ENCODE results near the gene LRCH1. TPM values are rescaled to one million over a fixed set of nuclear protein-coding genes. Genes with fewer than 3 reads are reported as not detected.

Gene LRCH1
- total and polyA plus RNA-seq, 2 of the 4 experiments (the other 2 are of a cell fraction): 7.0 to 8.8 TPM

DNA sequence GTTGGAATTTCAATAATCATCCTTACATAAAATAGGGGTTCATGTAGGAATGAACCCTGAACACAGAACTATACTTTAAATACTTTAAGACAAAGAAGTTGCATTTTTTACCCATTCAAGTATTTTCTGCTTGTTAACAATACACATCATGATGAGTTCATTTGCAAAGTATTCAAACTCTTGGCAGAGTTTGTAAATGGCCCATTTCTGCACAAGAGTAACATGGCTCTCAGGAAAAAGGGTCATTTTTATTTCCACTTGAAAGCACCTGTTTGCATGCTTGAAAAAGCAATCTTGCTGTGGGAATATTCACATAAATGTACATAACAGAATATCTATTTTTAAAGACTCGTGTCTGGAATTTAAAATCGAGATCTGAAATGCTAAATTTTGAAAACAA lies 225.9 kb downstream of the LRCH1 start:
- Histone ChIP-seq H3K27ac (ENCODE audit: insufficient read depth, low read length) (no peak overlapping the region), H3K23ac (ENCODE audit: low read depth, low read length) (no peak overlapping the region), H2AK5ac (ENCODE audit: low read depth, low read length) (no peak overlapping the region), H2BK5ac (ENCODE audit: low read depth, low read length, poor library complexity, severe bottlenecking) (no peak overlapping the region), H4K8ac (ENCODE audit: low read depth in 2 of 2, low read length in 2 of 2) (no peak overlapping the region), H3K9me3 (ENCODE audit: control insufficient read depth, insufficient read depth, low read length) (no peaks in the 10 kb centered on the region), H3K4me2 (ENCODE audit: low read depth, low read length) (no peak overlapping the region; the same call in 1 of the 2 replicates), H4K5ac (ENCODE audit: low read depth, low read length) (no peak overlapping the region), H3K36me3 (ENCODE audit: control insufficient read depth, insufficient read depth, low read length) (peaks cover 11% of the 10 kb centered on the region), H3K14ac (replicated peaks; ENCODE audit: low read depth, low read length) (no peak overlapping the region), H3K56ac (ENCODE audit: extremely low read depth, insufficient read depth, low read length) (no peak overlapping the region), H3K18ac (ENCODE audit: low read depth, low read length) (no peak overlapping the region), H3K4ac (ENCODE audit: low read depth, low read length) (no peak overlapping the region), H3K27me3 (ENCODE audit: control insufficient read depth, insufficient read depth, low read length) (no peaks in the 10 kb centered on the region), H3K4me1 (ENCODE audit: control insufficient read depth, insufficient read depth, low read length) (peaks cover 3% of the 10 kb centered on the region; the same call in 1 of the 2 replicates), H2AK9ac (replicated peaks; ENCODE audit: low read depth, low read length, poor library complexity) (no peak overlapping the region), H3K9me1 (ENCODE audit: insufficient read depth, low read length) (no peaks in the 10 kb centered on the region; the same call in 1 of the 2 replicates), H2BK15ac (ENCODE audit: low read depth, low read length) (no peak overlapping the region), H4K20me1 (ENCODE audit: insufficient read depth, low read length) (no peaks in the 10 kb centered on the region; the same call in 1 of the 2 replicates), H2AFZ (replicated peaks; ENCODE audit: low read length, poor library complexity) (no peak overlapping the region), H3K4me3 (ENCODE audit: insufficient read depth, low read depth, low read length) (no peak overlapping the region), H3K9ac (ENCODE audit: low read depth, low read length) (no peak overlapping the region), H4K91ac (ENCODE audit: insufficient read depth, low read depth, low read length) (no peak overlapping the region), H2BK120ac (ENCODE audit: low read depth, low read length) (no peak overlapping the region), H2BK20ac (ENCODE audit: low read depth, low read length) (no peak overlapping the region), H3K79me1 (ENCODE audit: low read depth in 1 of 2, low read length in 2 of 2) (peaks cover 3 to 4% of the 10 kb centered on the region in 2 experiments; a peak in 1 of 4 replicates)
- CTCF ChIA-PET: no interaction called here
- WGBS, 2 experiments (ENCODE audit: extremely low coverage in 2 of 2, insufficient read length in 1 of 2): no CpG with 5 or more reads among the region's 2 CpGs
- DNase-seq (peak; percentile 68), ATAC-seq (ENCODE audit: low read depth) (peak; percentile 82)
- in situ Hi-C loops (cut with MboI; ENCODE audit: low sequenced_read_pairs) (no loop called here), intact Hi-C loops (cut with micrococcal nuclease) (no loop called here), dilution Hi-C loops (cut with HindIII; ENCODE audit: low sequenced_read_pairs, unreplicated experiment) (no loop called here)
- POLR2A ChIA-PET (ENCODE audit: unreplicated experiment): no interaction called here
- no TSS peak for BruUV-seq (replicated peaks)
- TF ChIP-seq CHD1 (IDR thresholded peaks at IDR 0.05; ENCODE audit: low read depth, low read length) (no peak), RAD21 (IDR thresholded peaks at IDR 0.05; ENCODE audit: low read length) (no peak), MAFK (IDR thresholded peaks at IDR 0.05; ENCODE audit: low read depth, low read length) (no peak)
